Endothelial cell of coronary artery (primary cell): Measurements from ENCODE around the gene MYB. TPM values are rescaled to one million over a fixed set of nuclear protein-coding genes. Genes with fewer than 3 reads are reported as not detected.

Experiments used
- total RNA-seq: library from RNA; depleted of rRNA; stranded (reverse); fragments of >200 nt; gene quantifications from 2 replicates; pipeline ENCODE4 v1.2.3, GENCODE V29; 2014

The MYB gene
- total RNA-seq = 0.09 and 0.19 TPM in 2 replicates

GRCh38 chr6:135180542-135181332 is at the start of gene MYB:
TSS of gene MYB (plus strand) at chr6:135181308. CDS start at chr6:135181514, 206 bp downstream.

Other genes with a start within 250 kb of the MYB start
- 0.18 and 0.38 TPM in 2 replicates for gene ALDH8A1, start 231.2 kb upstream of the MYB start, total RNA-seq
- gene HBS1L, start 126.5 kb upstream of the MYB start, total RNA-seq = 123 and 133 TPM in 2 replicates